Measurements from ENCODE around the gene CMC4.

The CMC4 gene

GRCh38 chrX:155053656-155054055 lies 17.3 kb downstream of the CMC4 start:
- no peak for DNase-seq (ENCODE audit: low read depth)

GRCh38 chrX:155052738-155053498 lies 18.0 kb downstream of the CMC4 start:
- DNase-seq (ENCODE audit: low read depth): no peak

GRCh38 chrX:155048977-155049619 lies 21.8 kb downstream of the CMC4 start:
- no peak for DNase-seq (ENCODE audit: low read depth)

GRCh38 chrX:155046811-155047528 lies 24.0 kb downstream of the CMC4 start:
- DNase-seq (ENCODE audit: low read depth): no peak

GRCh38 chrX:155046129-155046810 lies 24.7 kb downstream of the CMC4 start:
- DNase-seq (ENCODE audit: low read depth): no peak

- no peak for DNase-seq (ENCODE audit: low read depth)
These were observed 35.2 kb downstream of the CMC4 start for GRCh38 chrX:155035688-155036087.

GRCh38 chrX:155031657-155032056 lies 39.3 kb downstream of the CMC4 start:
- DNase-seq (ENCODE audit: low read depth): no peak

GRCh38 chrX:155028877-155029291 lies 42.1 kb downstream of the CMC4 start:
- DNase-seq (ENCODE audit: low read depth): no peak

- DNase-seq (ENCODE audit: low read depth): no peak
These were observed 42.8 kb downstream of the CMC4 start for GRCh38 chrX:155028129-155028528.

GRCh38 chrX:155027509-155028066 lies 43.3 kb downstream of the CMC4 start:
- no peak for DNase-seq (ENCODE audit: low read depth)

- peak; percentile 90 for DNase-seq (ENCODE audit: low read depth)
These were observed 44.0 kb downstream of the CMC4 start, which contains the start of gene FUNDC2 for GRCh38 chrX:155026727-155027508. TSS of gene FUNDC2 (plus strand) at chrX:155026844. CDS start at chrX:155026939, 95 bp downstream.

GRCh38 chrX:155026420-155026726 lies 44.6 kb downstream of the CMC4 start:
- DNase-seq (ENCODE audit: low read depth): no peak

GRCh38 chrX:155023907-155024833 lies 46.8 kb downstream of the CMC4 start:
- DNase-seq (ENCODE audit: low read depth): no peak

- DNase-seq (ENCODE audit: low read depth): no peak
These were observed 48.4 kb downstream of the CMC4 start, which contains the start of gene F8 for GRCh38 chrX:155022585-155022984. TSS of gene F8 (minus strand) at chrX:155022723. CDS start at chrX:155022552, 171 bp downstream.

- no peak for DNase-seq (ENCODE audit: low read depth)
These were observed 50.3 kb downstream of the CMC4 start for GRCh38 chrX:155020591-155020990.
